HFF-Myc (cell line): ENCODE measurements around the gene ZNF576.
"Not testable (repeated sequence)": the region's sequence is repeated elsewhere in the genome, so short reads cannot be mapped to it uniquely, and the experiment has no call there.

Source experiments
- DNase-seq: peaks from one replicate; pipeline ENCODE4 v3.0.0-alpha.2; 2011; ENCODE audit warnings: low read depth; ENCODE audit errors: extremely low read depth
- H3K4me3 ChIP-seq: replicated peaks from 2 replicates; pipeline ENCODE4 v1.5.1; 2011; ENCODE audit warnings: low read depth, mild to moderate bottlenecking, control low read depth, low read length
- CTCF ChIP-seq: IDR thresholded peaks from 2 replicates; pipeline ENCODE4 v1.5.1; 2012; ENCODE audit warnings: mild to moderate bottlenecking, low read depth, low read length, control low read depth; ENCODE audit errors: missing control alignments

ZNF576 gene

GRCh38 chr19:43595999-43596841, at the start of gene ZNF576, which contains the start of gene IRGQ:
Gene ZNF576, plus strand, starts transcription at chr19:43596595. Its CDS starts 514 bp downstream, at chr19:43597109.
Gene IRGQ, minus strand, starts transcription at chr19:43596134. Its CDS starts 796 bp downstream, at chr19:43595338.
- H3K4me3 ChIP-seq: peak within 1 kb of the TSS; percentile 72
- DNase-seq: peak; percentile 98
- no peak for TF ChIP-seq CTCF

GRCh38 chr19:43547926-43548325, 48.5 kb upstream of the ZNF576 start:
- not testable (repeated sequence) for DNase-seq, H3K4me3 ChIP-seq

GRCh38 chr19:43548706-43549105, 47.7 kb upstream of the ZNF576 start:
- no peak for TF ChIP-seq CTCF
- no peak overlapping the region for H3K4me3 ChIP-seq
- DNase-seq: no peak

- H3K4me3 ChIP-seq: no peak overlapping the region
- DNase-seq: no peak
- TF ChIP-seq CTCF: no peak
Observed at GRCh38 chr19:43551399-43552197, 44.8 kb upstream of the ZNF576 start.

- TF ChIP-seq CTCF: no peak
- H3K4me3 ChIP-seq: no peak overlapping the region
- DNase-seq: no peak
Observed at GRCh38 chr19:43552198-43552450, 44.3 kb upstream of the ZNF576 start.

GRCh38 chr19:43552616-43553015, 43.8 kb upstream of the ZNF576 start:
- no peak for DNase-seq
- TF ChIP-seq CTCF: no peak
- H3K4me3 ChIP-seq: no peak overlapping the region

- DNase-seq: no peak
- H3K4me3 ChIP-seq: no peak overlapping the region
- TF ChIP-seq CTCF: no peak
Observed at GRCh38 chr19:43553656-43554055, 42.7 kb upstream of the ZNF576 start.
